HepG2 (cell line): ENCODE data around the gene TMEM170B. TPM values are rescaled to one million over a fixed set of nuclear protein-coding genes. Genes with fewer than 3 reads are reported as not detected.

Source experiments
- ATF1 ChIP-seq: IDR thresholded peaks from 2 replicates; pipeline ENCODE4 v1.6.1; 2016; ENCODE audit warnings: mild to moderate bottlenecking, control low read depth
- BRF2 ChIP-seq: sonication (generic); formaldehyde crosslinking; IDR thresholded peaks from 2 replicates; pipeline ENCODE4 v1.8.1; 2022; ENCODE audit warnings: mild to moderate bottlenecking, missing genetic modification reagents
- CERS6 ChIP-seq: sonication (generic); formaldehyde crosslinking; IDR thresholded peaks from 2 replicates; pipeline ENCODE4 v1.5.0; 2020; ENCODE audit warnings: missing genetic modification reagents
- DRAP1 ChIP-seq: IDR thresholded peaks from 2 replicates; pipeline ENCODE4 v1.6.1; 2016; ENCODE audit warnings: missing genetic modification reagents, missing compliant biosample characterization
- ELF3 ChIP-seq: IDR thresholded peaks from 2 replicates; pipeline ENCODE4 v1.6.1; 2016; ENCODE audit warnings: missing genetic modification reagents, missing compliant biosample characterization
- GMEB2 ChIP-seq: IDR thresholded peaks from 2 replicates; pipeline ENCODE4 v1.6.1; 2016; ENCODE audit warnings: missing biosample characterization, missing genetic modification reagents, low read depth
- GZF1 ChIP-seq: sonication (generic); formaldehyde crosslinking; IDR thresholded peaks from 2 replicates; pipeline ENCODE4 v1.5.1; 2020; ENCODE audit warnings: mild to moderate bottlenecking, missing genetic modification reagents
- HHEX ChIP-seq: IDR thresholded peaks from 2 replicates; pipeline ENCODE4 v1.6.1; 2016; ENCODE audit warnings: control low read depth
- KAT2B ChIP-seq: fragments of 150-350 bp; IDR thresholded peaks from 2 replicates; pipeline ENCODE4 v1.6.1; 2014; ENCODE audit warnings: low read depth, low read length, borderline replicate concordance
- MYNN ChIP-seq: sonication (generic); formaldehyde crosslinking; IDR thresholded peaks from 2 replicates; pipeline ENCODE4 v1.4.0; 2020; ENCODE audit warnings: mild to moderate bottlenecking, low read depth, missing genetic modification reagents
- PHF20 ChIP-seq: sonication (generic); formaldehyde crosslinking; IDR thresholded peaks from 2 replicates; pipeline ENCODE4 v1.5.0; 2020; ENCODE audit warnings: mild to moderate bottlenecking, missing genetic modification reagents
- PPARG ChIP-seq: conservative IDR thresholded peaks from 2 replicates; pipeline ENCODE4 v1.6.1; 2016; ENCODE audit warnings: missing biosample characterization, missing genetic modification reagents
- RFX1 ChIP-seq: fragments of 450-650 bp; IDR thresholded peaks from 2 replicates; pipeline ENCODE4 v1.6.1; 2017
- RORA ChIP-seq: sonication (generic); formaldehyde crosslinking; IDR thresholded peaks from 2 replicates; pipeline ENCODE4 v1.5.0; 2020; ENCODE audit warnings: mild to moderate bottlenecking, missing genetic modification reagents, moderate library complexity
- TSC22D2 ChIP-seq: sonication (generic); formaldehyde crosslinking; IDR thresholded peaks from 2 replicates; pipeline ENCODE4 v1.5.1; 2020; ENCODE audit warnings: missing genetic modification reagents, mild to moderate bottlenecking, borderline replicate concordance
- U2AF2 ChIP-seq: fragments of 200-400 bp; formaldehyde crosslinking; IDR thresholded peaks from 2 replicates; pipeline ENCODE4 v1.6.1; 2017; ENCODE audit warnings: low read depth, mild to moderate bottlenecking, low read length
- ZBTB25 ChIP-seq: IDR thresholded peaks from 2 replicates; pipeline ENCODE4 v1.6.1; 2018; ENCODE audit warnings: missing genetic modification reagents
- ZBTB7B ChIP-seq: sonication (generic); formaldehyde crosslinking; IDR thresholded peaks from 2 replicates; pipeline ENCODE4 v1.4.0; 2020; ENCODE audit warnings: missing genetic modification reagents
- ZFP90 ChIP-seq: sonication (generic); formaldehyde crosslinking; IDR thresholded peaks from 2 replicates; pipeline ENCODE4 v1.8.0; 2022; ENCODE audit warnings: missing genetic modification reagents, mild to moderate bottlenecking, inconsistent platforms, borderline replicate concordance
- ZNF138 ChIP-seq: sonication (generic); formaldehyde crosslinking; IDR thresholded peaks from 2 replicates; pipeline ENCODE4 v1.5.0; 2020; ENCODE audit warnings: mild to moderate bottlenecking, low read depth, missing genetic modification reagents
- ZNF224 ChIP-seq: sonication (generic); formaldehyde crosslinking; IDR thresholded peaks from 2 replicates; pipeline ENCODE4 v1.5.0; 2020; ENCODE audit warnings: mild to moderate bottlenecking, missing genetic modification reagents
- ZNF30 ChIP-seq: sonication (generic); formaldehyde crosslinking; IDR thresholded peaks from 2 replicates; pipeline ENCODE4 v1.5.0; 2020; ENCODE audit warnings: mild to moderate bottlenecking, missing genetic modification reagents
- ZNF317 ChIP-seq: sonication (generic); formaldehyde crosslinking; IDR thresholded peaks from 2 replicates; pipeline ENCODE4 v1.5.0; 2020; ENCODE audit warnings: mild to moderate bottlenecking, missing genetic modification reagents
- ZNF44 ChIP-seq: sonication (generic); formaldehyde crosslinking; IDR thresholded peaks from 2 replicates; pipeline ENCODE4 v1.5.1; 2020; ENCODE audit warnings: mild to moderate bottlenecking, missing genetic modification reagents
- ZNF558 ChIP-seq: sonication (generic); formaldehyde crosslinking; IDR thresholded peaks from 2 replicates; pipeline ENCODE4 v1.9.0; 2022; ENCODE audit warnings: mild to moderate bottlenecking, missing genetic modification reagents, borderline replicate concordance
- ZNF746 ChIP-seq: sonication (generic); formaldehyde crosslinking; IDR thresholded peaks from 2 replicates; pipeline ENCODE4 v1.8.0; 2022; ENCODE audit warnings: mild to moderate bottlenecking, missing genetic modification reagents
- polyA plus RNA-seq, 8 experiments: library from polyadenylated mRNA; depleted of rRNA in 3 of 8; stranded (reverse) in 7 of 8; unstranded in 1 of 8; fragments of >200 nt; fragmentation: Illumina TruSeq in 4 of 8; extraction: Trizol in 4 of 8; gene quantifications; 2 replicates each; pipeline versions ENCODE4 v1.2.1 to v1.2.3, GENCODE V29; 2011 to 2016; ENCODE audit warnings: low read depth in 4 of 8, missing spikeins in 1 of 8, mixed read lengths in 1 of 8; ENCODE audit not compliant: insufficient read depth in 1 of 8
- total RNA-seq, 5 experiments: library from RNA; depleted of rRNA; stranded (reverse); fragments of >200 nt; fragmentation: Illumina TruSeq; extraction: Trizol; gene quantifications; 2 replicates each; pipeline ENCODE4 v1.2.3, GENCODE V29; 2016; ENCODE audit warnings: low read depth in 1 of 5

Gene TMEM170B
- total and polyA plus RNA-seq, 2 of the 13 experiments (the other 11 are each of a cell fraction or from before 2014, with no cell fraction given): 3.3 to 9.4 TPM

GRCh38 chr6:11496152-11497060, 41.1 kb upstream of the TMEM170B start (continued):
- TF ChIP-seq ATF1 (CRISPR knock-in tag) (no peak; the same call in 1 of the 2 replicates), U2AF2 (no peak), KAT2B (no peak), RFX1 (no peak), ZNF746 (CRISPR knock-in tag) (no peak), ZNF30 (CRISPR knock-in tag) (0 out of 2 replicates have a peak, but pooled peaks have one; percentile 32), ZNF44 (no peak), GZF1 (CRISPR knock-in tag) (no peak), RORA (CRISPR knock-in tag) (no peak), MYNN (CRISPR knock-in tag) (0 out of 2 replicates have a peak, but pooled peaks have one; percentile 65), GMEB2 (CRISPR knock-in tag) (no peak), ZNF138 (CRISPR knock-in tag) (no peak), ZFP90 (CRISPR knock-in tag) (no peak), BRF2 (CRISPR knock-in tag) (no peak), ZBTB25 (CRISPR knock-in tag) (peak; percentile 84), PPARG (peak; percentile 75), ZNF558 (no peak), CERS6 (CRISPR knock-in tag) (no peak), ZNF317 (CRISPR knock-in tag) (0 out of 2 replicates have a peak, but pooled peaks have one; percentile 29), ELF3 (CRISPR knock-in tag) (peak; percentile 82), ZBTB7B (CRISPR knock-in tag) (peak; percentile 59; the same call in 1 of the 2 replicates), HHEX (CRISPR knock-in tag) (no peak), PHF20 (CRISPR knock-in tag) (no peak), ZNF224 (CRISPR knock-in tag) (no peak), DRAP1 (CRISPR knock-in tag) (peak; percentile 64; the same call in 1 of the 2 replicates), TSC22D2 (CRISPR knock-in tag) (peak; percentile 58; the same call in 1 of the 2 replicates)
